Right ventricle myocardium inferior (tissue), 1 donor: Measurements from ENCODE around the gene OXCT2. TPM values are rescaled to one million over a fixed set of nuclear protein-coding genes. Genes with fewer than 3 reads are reported as not detected.
A peak's percentile ranks its signal among the peaks of the same experiment; 100 is the strongest.

Experiments used
- ATAC-seq: fragments of 200-7000 bp; cut with Tn5 transposase; one replicate; pipeline ENCODE4 v1.9.1; 2020; ENCODE audit warnings: mild to moderate bottlenecking, moderate library complexity
- DNase-seq: peaks from one replicate; pipeline ENCODE4 v3.0.0; 2021; ENCODE audit errors: missing footprints
- intact Hi-C: fragments of 100-400 bp; cut with DNase I; formaldehyde crosslinking; loops from one replicate; pipeline ENCODE4 v1.11.0; 2022
- total RNA-seq: library from RNA; stranded (reverse); fragmentation: NEBNext Ultra II Directional; extraction: Animal tissue kit (Norgen Biotek cat#: 25700); gene quantifications from one replicate; pipeline ENCODE4 v1.2.1, GENCODE V29; 2021
- donor health status: DM: no; HTN: yes; CAD: no; lungs with severe emphysema.

The OXCT2 gene
- total RNA-seq, 1 donor from 2014 or later: 1.3 TPM

DNA sequence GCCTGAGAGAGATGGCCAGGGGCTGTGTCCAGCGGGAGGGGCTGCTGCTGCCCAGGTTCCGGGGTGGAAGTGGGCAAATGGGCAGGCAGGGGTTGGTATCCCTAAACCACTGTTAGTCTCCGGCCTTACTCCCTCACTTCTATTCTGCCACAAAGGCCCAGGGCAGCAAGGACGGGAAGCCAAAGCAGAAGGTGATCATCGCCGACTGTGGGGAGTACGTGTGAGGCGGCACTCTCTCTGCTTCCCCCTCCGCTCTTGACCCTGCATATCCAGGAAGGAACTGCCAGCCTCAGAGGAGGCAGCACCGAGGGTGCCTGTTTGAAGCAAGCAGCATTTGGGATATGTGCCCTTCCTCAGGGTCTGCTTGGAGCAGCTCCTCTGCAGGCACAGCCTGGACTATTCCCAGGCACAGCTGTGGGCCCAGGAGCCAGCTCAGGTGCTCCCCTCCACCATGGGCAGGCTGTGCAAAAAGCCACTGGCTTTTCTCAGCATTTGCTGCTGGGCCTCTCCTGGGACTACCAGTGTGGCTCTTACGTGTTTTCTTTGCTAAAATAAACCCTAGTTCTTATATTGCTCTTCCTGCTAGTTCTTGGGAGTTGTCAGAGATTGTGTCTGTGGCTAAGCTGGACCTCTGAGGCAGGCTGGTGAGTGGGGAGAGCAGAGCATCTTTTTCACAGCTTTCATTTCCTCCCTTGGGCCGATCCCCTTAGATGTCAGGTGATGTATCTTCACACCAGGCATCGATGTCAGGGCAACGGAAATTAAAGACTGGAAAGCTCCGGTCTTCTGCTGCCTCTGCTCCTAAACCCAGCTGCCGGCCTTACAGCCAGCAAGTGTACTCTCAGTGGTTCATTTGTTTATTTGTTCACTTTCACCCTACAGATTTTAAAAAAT lies 17.8 kb downstream of the OXCT2 start:
- intact Hi-C loops: no loop called here
- DNase-seq (no peak), ATAC-seq (no peak)

- ATAC-seq: no peak
- intact Hi-C loops: no loop called here
- no peak for DNase-seq
Measured at GRCh38 chr1:39752703-39753102, 18.4 kb downstream of the OXCT2 start.

GRCh38 chr1:39751595-39751994 lies 19.6 kb downstream of the OXCT2 start:
- ATAC-seq (no peak), DNase-seq (no peak)
- intact Hi-C loops: no loop called here

- no peak for DNase-seq
- no peak for ATAC-seq
- intact Hi-C loops: no loop called here
Measured at GRCh38 chr1:39745016-39745670, 26.0 kb downstream of the OXCT2 start.

DNA sequence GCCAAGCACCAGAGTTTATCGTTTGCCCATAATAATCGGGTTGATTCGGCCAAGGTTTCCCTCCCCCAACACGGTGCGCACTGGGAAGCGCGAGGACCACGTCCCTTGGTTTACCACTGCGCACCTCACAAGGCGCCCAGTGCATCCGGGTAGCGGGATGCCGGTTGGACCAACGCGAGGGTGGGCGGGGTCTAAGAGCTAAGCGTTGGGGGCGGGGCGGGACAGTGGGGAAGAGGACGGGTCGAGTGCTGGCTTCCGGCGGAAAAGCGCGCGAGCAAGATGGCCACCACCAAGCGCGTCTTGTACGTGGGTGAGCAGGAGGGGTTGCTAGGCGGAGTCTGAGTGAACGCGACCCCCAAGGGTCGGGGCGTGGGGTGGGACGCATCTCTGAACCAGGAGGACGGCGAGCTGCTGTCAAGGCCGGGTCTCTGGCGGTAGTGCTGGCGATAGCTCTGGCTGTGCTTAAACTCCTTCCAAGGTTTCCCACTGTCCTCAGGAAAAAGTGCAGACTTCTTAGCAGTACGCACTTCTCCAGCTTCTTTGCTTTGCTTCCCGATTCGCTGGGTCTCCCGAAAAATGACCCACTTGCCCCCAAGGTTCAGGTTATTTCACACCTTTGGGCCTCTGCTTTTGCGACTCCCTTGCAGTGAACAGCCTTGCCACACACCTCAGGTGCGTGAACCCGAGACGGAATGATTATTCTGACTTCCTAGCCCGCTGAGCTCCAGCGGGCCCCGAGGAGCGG lies 32.4 kb downstream of the OXCT2 start, which contains the start of gene PPIE:
Gene PPIE (plus strand): TSS at position 261 of the 745 bp plus-strand sequence. CDS start 19 bp downstream, at position 280.
- intact Hi-C loops: no loop called here
- ATAC-seq: peak; percentile 98

GRCh38 chr1:39737546-39738169 lies 33.5 kb downstream of the OXCT2 start:
- DNase-seq (no peak), ATAC-seq (no peak)
- intact Hi-C loops: no loop called here

More for the DNA sequence above, 32.4 kb downstream of the OXCT2 start, which contains the start of gene PPIE:
- peak; percentile 97 for DNase-seq

- DNase-seq: no peak
- ATAC-seq: no peak
- intact Hi-C loops: no loop called here
Measured at GRCh38 chr1:39735731-39736130, 35.4 kb downstream of the OXCT2 start.

DNA sequence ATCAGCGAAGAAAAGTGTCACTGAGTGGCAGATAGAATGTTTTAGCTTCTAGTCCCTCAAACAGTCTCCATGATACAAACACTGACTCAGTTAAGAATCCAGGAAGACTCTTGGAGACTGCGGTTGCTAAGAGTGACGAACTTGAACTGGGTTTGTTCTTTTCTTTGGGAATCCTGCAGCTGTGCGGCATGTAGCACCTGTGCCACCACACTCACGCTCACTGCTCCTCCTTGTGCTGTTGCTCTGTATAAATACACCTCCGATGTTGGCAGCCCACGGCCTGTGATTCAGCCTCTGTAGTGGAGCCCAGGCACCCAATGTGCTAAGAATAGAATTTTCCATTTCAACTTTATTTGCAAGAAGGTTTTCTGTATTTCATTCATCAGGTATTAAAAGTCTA lies 38.0 kb downstream of the OXCT2 start:
- intact Hi-C loops: no loop called here
- DNase-seq (no peak), ATAC-seq (peak; percentile 47)

GRCh38 chr1:39732730-39733129 lies 38.4 kb downstream of the OXCT2 start:
- no peak for DNase-seq
- peak; percentile 4 for ATAC-seq
- intact Hi-C loops: no loop called here

GRCh38 chr1:39729842-39730241 lies 41.3 kb downstream of the OXCT2 start:
- ATAC-seq (no peak), DNase-seq (no peak)
- intact Hi-C loops: no loop called here

DNA sequence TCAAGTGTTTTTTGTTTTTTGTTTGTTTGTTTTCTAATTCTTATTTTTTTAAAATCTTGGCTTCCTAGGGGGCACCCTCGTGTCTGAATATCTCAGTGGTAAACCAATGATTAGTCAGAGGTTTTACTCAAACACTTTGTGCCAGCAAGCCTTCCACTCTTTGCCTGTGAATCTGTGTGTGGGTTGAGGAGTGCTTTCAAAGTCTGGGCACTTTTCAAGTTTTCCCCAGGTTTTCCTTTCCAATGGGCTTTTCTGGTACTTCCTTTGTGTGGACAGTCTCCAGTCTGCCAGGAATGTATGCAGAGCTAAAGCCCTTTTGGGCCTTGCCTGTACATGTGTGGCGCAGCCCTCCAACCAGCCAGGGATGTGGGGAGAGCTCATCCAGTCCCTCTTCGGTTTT lies 42.1 kb downstream of the OXCT2 start:
- DNase-seq: no peak
- no peak for ATAC-seq
- intact Hi-C loops: no loop called here

DNA sequence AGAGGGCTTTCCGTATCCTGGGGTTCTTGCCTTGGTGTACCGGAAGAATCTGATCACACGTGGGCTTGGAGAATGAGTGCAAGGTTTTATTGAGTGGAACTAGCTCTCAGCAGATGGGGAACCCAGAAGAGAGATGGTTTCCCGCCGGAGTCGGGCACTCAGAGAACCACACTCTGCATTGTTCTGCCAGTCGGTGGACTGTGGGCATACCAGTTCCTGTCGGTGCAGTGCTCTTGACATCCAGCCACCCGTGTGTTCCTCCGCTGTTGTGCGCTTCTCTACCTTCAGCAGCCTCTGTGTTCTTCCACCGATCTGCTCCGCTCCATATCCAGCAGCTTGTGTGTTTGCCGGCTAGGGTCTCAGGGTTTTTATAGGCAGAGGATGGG lies 43.2 kb downstream of the OXCT2 start:
- DNase-seq (no peak), ATAC-seq (no peak)
- intact Hi-C loops: no loop called here

DNA sequence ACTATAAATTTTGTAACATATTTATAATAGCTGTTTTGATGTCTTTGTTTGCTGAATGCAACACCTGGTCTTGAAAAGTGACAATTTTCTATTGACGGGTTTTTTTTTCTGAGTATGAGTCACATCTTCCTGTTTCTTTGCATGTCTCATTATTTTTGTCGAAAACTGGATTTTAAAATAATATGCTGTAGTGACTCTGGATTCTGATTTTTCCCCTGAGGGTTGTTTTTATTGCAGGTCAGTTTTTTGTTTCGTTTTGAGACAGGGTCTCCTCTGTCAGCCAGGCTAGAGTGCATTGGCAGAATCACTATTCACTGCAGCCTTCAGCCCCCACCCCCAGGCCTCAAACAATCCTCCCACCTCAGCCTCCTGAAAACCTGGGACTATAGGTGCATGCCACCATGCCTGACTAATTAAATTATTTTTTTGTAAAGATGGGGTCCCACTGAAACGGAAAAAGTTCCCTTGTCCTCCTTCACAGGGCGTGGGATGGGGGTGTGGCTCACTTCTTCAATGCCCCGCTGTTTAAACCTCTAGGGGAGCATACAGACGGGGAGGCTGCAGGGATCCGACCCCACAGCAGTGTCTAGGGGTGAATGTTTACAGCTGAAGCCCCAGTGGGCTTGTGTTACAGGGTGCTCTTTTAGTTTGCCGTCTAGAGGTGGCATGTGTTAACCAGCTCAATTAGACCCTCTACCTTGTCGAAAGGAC lies 43.8 kb downstream of the OXCT2 start:
- DNase-seq (no peak), ATAC-seq (no peak)
- intact Hi-C loops: no loop called here

GRCh38 chr1:39726600-39726999 lies 44.5 kb downstream of the OXCT2 start:
- ATAC-seq: no peak
- DNase-seq: no peak
- intact Hi-C loops: no loop called here

- intact Hi-C loops: no loop called here
- no peak for ATAC-seq
- no peak for DNase-seq
Measured at GRCh38 chr1:39722495-39722894, 48.7 kb downstream of the OXCT2 start.

DNA sequence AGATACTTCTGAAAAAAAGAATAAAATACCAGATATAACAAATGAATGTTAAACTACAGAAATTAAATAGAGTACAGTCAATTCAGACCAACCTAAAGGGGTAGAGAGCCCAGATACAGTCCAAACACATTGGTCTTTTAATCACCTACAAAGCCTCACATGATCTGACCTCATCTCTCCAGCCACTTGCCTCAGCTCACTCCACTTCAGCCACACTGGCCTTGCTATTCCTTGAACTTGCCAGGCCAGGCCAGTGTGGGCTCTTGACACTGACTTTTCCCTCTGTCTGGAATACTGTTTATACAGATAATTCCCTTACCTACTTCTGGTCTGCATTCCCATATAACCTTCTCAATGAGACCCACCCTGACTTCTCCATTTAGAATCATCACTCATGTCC lies 49.5 kb downstream of the OXCT2 start:
- intact Hi-C loops: no loop called here
- DNase-seq (no peak), ATAC-seq (no peak)

- ATAC-seq: peak; percentile 37
- intact Hi-C loops: loop anchor here (1.0 kb wide), 1 partner anchor 114 kb away; no protein-coding TSS in a partner anchor
Measured at GRCh38 chr1:39720094-39720999, 50.8 kb downstream of the OXCT2 start.

More at GRCh38 chr1:39720094-39720999, 50.8 kb downstream of the OXCT2 start:
- no peak for DNase-seq
